ENCODE data around the gene COX5B. TPM values are rescaled to one million over a fixed set of nuclear protein-coding genes. Genes with fewer than 3 reads are reported as not detected.
"Not testable (repeated sequence)": the region's sequence is repeated elsewhere in the genome, so short reads cannot be mapped to it uniquely, and the experiment has no call there.

COX5B gene
- total RNA-seq, 1 donor = 132 TPM

- DNase-seq (ENCODE audit: low read depth in 2 of 3, low spot score in 2 of 3) = not testable (repeated sequence)
Observed at GRCh38 chr2:97672606-97673140, 26.8 kb downstream of the COX5B start.

DNA sequence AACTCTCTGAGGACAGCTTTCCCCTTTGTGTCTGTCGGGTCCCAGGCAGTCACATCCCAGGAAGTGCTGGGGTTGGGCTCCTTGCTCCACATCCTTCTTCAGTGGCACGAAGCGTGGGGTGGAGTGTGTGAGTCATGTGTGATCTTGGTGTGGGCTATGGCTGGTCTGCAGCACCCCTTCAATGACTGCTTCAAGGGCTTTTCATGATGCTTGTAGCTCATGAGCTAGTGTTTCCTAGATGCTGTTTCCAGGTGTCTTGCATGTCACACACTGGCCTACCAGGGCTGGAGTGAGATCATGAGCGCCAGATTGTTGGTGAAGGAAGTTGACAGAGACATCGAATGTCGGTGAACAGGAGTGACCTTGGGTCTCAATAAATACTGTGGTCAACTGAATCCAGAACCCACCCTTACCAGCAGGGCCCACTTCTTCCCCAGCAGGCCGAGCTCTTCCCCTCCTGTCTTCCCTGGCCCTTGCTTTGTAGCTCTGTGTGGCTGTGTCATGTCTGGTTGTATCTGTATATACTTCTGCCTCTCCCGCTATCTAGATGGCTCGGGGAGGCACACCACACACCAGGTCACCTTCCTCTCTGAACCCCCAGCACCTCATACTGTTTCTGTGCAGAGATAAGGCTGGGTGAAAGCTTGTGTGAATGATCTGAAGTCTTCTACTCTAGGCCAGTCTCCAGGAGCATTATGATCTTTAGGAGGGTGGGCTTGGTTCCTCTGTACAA is 27.5 kb downstream of the COX5B start:
- peak in 2 of 3 donors; percentile 49 to 71 for DNase-seq (ENCODE audit: low read depth in 2 of 3, low spot score in 2 of 3)

GRCh38 chr2:97673915-97674283 is 28.0 kb downstream of the COX5B start:
- DNase-seq (ENCODE audit: low read depth in 2 of 3, low spot score in 2 of 3) = peak in 2 of 3 donors; percentile 80 to 89

DNA sequence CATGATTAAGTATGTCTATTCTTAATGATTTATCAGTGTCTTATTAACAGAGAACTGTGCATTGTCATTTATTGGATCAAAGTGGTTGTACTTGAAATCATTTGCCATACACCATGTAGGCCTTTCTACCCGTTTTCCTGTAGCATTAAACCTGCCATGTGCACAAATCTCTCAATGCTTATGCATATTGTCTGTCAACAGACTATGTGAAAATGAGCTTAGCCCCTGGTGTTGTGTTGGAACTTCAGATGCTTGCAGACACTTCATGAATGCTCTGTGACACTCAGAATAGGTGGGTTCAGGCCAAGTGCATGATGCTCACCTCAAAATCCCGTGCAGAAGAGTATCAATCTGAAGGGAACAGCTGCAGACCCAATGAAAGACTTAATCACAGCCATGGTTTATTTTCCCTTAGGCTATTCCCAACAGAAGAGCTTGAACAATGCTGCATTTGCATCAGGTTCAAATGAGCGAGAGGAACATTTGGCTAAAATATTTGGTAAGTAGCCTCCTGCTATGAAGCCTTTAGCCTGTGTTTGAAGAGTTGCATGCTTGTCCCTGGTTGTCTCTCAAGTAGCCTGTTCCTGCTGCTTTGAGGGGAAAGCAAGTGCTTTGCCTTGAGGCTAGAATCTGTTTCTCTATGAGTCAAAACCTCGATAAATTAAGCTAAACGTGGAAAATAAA is 29.7 kb downstream of the COX5B start:
- DNase-seq (ENCODE audit: low read depth in 2 of 3, low spot score in 2 of 3) = no peak

DNA sequence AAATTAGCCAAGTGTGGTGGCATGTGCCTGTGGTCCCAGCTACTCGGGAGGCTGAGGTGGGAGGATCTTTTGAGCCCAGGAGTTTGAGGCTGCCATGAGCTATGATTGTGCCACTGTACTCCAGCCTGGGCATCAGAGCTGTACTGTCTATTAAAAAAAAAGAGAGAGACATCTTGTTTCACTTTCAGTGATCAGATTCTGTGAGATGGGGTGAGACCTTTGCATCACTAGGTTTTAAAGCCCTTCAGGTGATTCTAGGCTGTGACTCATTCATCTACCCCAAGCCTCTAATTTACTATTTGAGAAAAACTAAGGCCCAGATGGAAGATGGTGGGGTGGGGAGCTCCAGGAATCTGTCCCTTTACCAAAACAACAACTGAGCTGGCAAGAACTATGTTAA is 30.8 kb downstream of the COX5B start:
- no peak for DNase-seq (ENCODE audit: low read depth in 2 of 3, low spot score in 2 of 3)

DNA sequence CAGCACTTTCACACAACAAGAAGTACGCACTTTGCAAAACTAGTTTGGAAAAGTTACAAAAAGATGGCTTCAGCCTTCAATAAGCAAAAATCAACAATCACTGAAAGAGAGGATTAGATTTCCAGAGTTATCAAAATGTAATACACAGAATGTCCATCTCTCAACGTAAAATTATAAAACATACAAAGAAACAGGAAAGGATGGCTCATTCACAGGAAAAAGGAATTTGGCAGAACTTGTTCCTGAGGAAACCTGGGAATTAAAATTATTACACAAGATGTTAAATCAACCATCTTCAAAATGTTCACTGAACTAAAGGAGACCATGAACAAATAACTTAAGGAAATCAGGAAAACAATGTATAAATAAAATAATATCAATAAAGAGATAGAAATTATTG is 31.6 kb downstream of the COX5B start:
- no peak for DNase-seq (ENCODE audit: low read depth in 2 of 3, low spot score in 2 of 3)

DNA sequence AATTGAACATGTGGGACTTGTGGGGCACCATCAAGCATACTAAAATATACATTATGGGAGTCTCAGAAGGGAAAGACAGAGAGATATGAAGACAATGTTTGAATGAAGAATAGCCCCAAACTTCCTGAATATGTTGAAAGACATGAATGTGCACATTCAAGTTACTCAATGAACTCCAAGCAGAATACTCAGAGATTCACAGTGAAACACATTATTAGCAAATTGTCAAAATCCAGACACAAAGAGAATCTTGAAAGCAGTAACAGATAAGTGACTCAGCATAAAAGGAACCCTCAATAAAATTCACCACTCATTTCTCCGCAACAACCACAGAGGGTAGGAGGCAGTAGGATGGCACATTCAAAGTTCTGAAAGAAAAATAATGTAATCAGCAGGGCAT is 32.4 kb downstream of the COX5B start:
- no peak for DNase-seq (ENCODE audit: low read depth in 2 of 3, low spot score in 2 of 3)

- DNase-seq (ENCODE audit: low read depth in 2 of 3, low spot score in 2 of 3) = not testable (repeated sequence)
Observed at GRCh38 chr2:97687235-97687634, 41.4 kb downstream of the COX5B start.

- no peak for DNase-seq (ENCODE audit: low read depth in 2 of 3, low spot score in 2 of 3)
Observed at GRCh38 chr2:97688062-97688827, 42.4 kb downstream of the COX5B start.

DNA sequence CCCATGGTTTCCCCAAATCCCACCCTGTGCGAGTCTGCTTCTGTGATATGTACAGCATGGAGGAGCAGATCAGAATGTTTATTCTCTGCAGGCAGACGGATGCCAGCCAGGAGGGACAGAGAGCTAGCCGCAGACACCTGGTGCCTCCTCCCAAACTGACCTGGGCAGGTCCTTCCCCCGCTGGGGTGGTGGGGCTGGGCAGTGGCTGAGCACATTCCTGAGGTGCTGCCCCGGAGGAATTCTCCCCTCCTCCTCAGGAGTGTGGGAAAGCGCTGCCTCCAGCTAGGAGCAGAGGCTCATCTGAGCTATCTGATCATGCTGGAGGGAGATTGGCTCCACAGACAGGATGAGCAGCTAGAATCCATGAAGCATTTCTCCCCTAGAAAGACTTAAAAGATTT is 45.3 kb downstream of the COX5B start:
- no peak for DNase-seq (ENCODE audit: low read depth in 2 of 3, low spot score in 2 of 3)

GRCh38 chr2:97693476-97693875 is 47.6 kb downstream of the COX5B start:
- no peak for DNase-seq (ENCODE audit: low read depth in 2 of 3, low spot score in 2 of 3)

DNA sequence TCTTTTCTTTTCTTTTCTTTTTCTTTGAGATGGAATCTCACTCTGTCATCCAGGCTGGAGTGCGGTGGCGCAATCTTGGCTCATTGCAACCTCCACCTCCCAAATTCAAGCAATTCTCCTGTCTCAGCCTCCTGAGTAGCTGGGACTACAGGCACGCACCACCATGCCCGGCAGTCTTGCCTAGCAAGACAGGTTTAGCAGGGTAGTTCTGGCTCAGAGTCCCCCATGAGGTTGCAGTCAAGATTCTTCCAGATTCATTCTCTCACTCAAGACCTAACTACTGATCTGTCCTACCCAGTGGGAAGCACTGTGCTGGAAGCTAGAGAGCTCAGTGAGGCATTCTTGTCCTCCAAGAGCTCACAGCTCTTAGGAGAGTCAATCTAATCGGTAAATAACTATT is 49.9 kb downstream of the COX5B start:
- DNase-seq (ENCODE audit: low read depth in 2 of 3, low spot score in 2 of 3) = no peak

DNA sequence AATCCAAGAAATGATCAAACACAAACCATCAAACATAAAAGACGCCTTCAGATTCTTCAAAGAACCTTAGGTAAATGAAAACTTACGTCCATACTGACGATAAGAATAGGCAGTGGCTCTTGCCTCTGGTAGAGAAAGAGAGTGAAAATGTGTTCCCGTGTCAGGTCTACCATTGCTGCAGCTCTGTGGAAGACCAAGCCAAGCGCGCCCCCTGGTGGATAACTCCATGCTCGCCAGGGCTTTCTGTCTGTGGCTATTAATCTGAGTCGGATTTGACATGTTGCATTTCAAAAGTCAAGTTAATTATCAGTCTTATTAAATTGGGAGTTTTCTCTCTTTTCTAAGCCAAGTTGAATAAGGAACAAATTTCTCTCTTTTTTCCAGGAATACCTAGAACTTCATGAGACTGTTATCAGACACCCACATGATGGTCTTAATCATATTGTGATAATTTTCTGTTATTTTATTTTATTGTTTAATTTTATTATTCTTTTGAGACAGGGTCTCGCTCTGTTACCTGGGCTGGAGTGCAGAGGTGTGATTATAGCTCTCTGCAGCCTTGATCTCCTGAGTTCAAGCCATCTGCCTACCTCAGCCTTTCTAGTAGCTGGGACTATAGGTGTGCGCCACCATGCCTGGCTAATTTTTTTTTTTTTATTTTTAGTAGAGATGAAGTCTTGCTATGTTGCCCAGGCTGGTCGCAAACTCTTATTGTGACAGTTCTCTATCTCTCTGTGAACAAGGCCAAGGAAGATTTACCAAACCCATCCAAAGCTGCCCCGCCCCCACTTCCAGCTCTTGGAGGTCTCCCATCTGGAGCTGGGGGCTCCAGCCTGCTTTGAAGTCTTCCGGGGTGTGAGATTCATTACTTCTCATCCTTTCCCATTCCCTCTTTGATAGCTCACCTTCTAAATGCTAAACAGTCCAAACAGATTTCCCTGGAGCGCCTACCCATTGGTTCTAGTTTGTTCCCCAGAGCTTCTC is 51.7 kb downstream of the COX5B start:
- DNase-seq (ENCODE audit: low read depth in 2 of 3, low spot score in 2 of 3) = peak; percentile 81 to 91 (median 82)

Small RNA genes lying within 50 kb of the gene (small RNA-seq; reads per million reads assigned to genes)
- gene RNU4-8P = not detected

Other genes starting within 250 kb of the COX5B start
- 37.2 TPM for gene ANKRD36B, start 56.2 kb upstream of the COX5B start, total RNA-seq
- 92.9 TPM for gene ACTR1B, start 18.0 kb downstream of the COX5B start, total RNA-seq
- 5.1 TPM for gene C2orf92, start 23.7 kb downstream of the COX5B start, total RNA-seq
- gene ZAP70, start 67.5 kb downstream of the COX5B start, total RNA-seq = 19.1 TPM

All from hematopoietic multipotent progenitor cell (in vitro differentiated cells).